Type B pancreatic cell (in vitro differentiated cells): ENCODE measurements around the gene FXYD6. TPM values are rescaled to one million over a fixed set of nuclear protein-coding genes. Genes with fewer than 3 reads are reported as not detected.
"Not testable (repeated sequence)": the region's sequence is repeated elsewhere in the genome, so short reads cannot be mapped to it uniquely, and the experiment has no call there.

ENCODE experiments used
- DNase-seq: peaks from one replicate; pipeline ENCODE4 v3.0.0; 2021; ENCODE audit warnings: mixed read lengths; ENCODE audit not compliant: unreplicated experiment; ENCODE audit errors: extremely low spot score
- H3K27ac Mint-ChIP-seq: 2 replicates; pipeline ENCODE4 v1.8.0; 2021; ENCODE audit warnings: mild to moderate bottlenecking, mixed read lengths
- H3K27me3 Mint-ChIP-seq: 2 replicates; pipeline ENCODE4 v1.8.0; 2021; ENCODE audit warnings: mixed read lengths
- H3K36me3 Mint-ChIP-seq: 2 replicates; pipeline ENCODE4 v1.8.0; 2021; ENCODE audit warnings: mixed read lengths
- H3K4me1 Mint-ChIP-seq: one replicate; pipeline ENCODE4 v1.8.0; 2021; ENCODE audit warnings: mixed read lengths; ENCODE audit not compliant: unreplicated experiment
- H3K4me3 Mint-ChIP-seq: 2 replicates; pipeline ENCODE4 v1.8.0; 2021; ENCODE audit warnings: mild to moderate bottlenecking, mixed read lengths
- H3K9me3 Mint-ChIP-seq: 2 replicates; pipeline ENCODE4 v1.8.0; 2021; ENCODE audit warnings: mixed read lengths
- total RNA-seq: library from RNA; stranded (reverse); gene quantifications from 2 replicates; pipeline ENCODE4 v1.2.1, GENCODE V29; 2021; ENCODE audit warnings: low replicate concordance
- TF ChIP-seq, protein P1 (sequence below): fragments of 200-600 bp; sonication (generic); conservative IDR thresholded peaks from 2 replicates; pipeline ENCODE4 v1.5.0; 2021; ENCODE audit warnings: antibody characterized with exemption, mild to moderate bottlenecking

Gene FXYD6
- total RNA-seq, 1 donor from 2014 or later = 66.6 TPM

GRCh38 chr11:117866526-117866925, 9.9 kb downstream of the FXYD6 start:
- Mint-ChIP-seq H3K27ac (no peak overlapping the region), H3K9me3 (peaks cover 3% of the 10 kb centered on the region), H3K4me1 (peaks cover 44% of the 10 kb centered on the region), H3K27me3 (peaks cover 7% of the 10 kb centered on the region), H3K4me3 (no peak overlapping the region), H3K36me3 (peaks cover 10% of the 10 kb centered on the region)
- peak; percentile 31 for DNase-seq
- TF ChIP-seq, protein P1, sequence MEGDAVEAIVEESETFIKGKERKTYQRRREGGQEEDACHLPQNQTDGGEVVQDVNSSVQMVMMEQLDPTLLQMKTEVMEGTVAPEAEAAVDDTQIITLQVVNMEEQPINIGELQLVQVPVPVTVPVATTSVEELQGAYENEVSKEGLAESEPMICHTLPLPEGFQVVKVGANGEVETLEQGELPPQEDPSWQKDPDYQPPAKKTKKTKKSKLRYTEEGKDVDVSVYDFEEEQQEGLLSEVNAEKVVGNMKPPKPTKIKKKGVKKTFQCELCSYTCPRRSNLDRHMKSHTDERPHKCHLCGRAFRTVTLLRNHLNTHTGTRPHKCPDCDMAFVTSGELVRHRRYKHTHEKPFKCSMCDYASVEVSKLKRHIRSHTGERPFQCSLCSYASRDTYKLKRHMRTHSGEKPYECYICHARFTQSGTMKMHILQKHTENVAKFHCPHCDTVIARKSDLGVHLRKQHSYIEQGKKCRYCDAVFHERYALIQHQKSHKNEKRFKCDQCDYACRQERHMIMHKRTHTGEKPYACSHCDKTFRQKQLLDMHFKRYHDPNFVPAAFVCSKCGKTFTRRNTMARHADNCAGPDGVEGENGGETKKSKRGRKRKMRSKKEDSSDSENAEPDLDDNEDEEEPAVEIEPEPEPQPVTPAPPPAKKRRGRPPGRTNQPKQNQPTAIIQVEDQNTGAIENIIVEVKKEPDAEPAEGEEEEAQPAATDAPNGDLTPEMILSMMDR = no peak

DNA sequence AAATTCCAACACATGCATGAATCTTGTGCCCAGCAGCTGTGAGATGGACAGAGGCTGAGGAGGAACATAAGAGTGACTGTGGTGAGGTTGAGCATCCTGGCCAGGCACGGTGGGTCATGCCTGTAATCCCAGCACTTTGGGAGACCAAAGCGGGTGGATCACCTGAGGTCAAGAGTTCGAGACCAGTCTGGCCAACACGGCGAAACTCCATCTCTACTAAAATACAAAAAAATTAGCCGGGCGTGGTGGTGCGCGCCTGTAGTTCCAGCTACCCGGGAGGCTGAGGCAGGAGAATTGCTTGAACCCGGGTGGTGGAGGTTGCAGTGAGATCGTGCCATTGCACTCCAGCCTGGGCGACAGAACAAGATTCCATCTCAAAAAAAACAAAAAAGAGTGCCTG, 10.9 kb downstream of the FXYD6 start:
- peaks cover 48% of the 10 kb centered on the region for H3K4me1 Mint-ChIP-seq
- not testable (repeated sequence) for H3K36me3 Mint-ChIP-seq, H3K27ac Mint-ChIP-seq, H3K4me3 Mint-ChIP-seq, H3K27me3 Mint-ChIP-seq, H3K9me3 Mint-ChIP-seq
- peak; percentile 39 for DNase-seq

DNA sequence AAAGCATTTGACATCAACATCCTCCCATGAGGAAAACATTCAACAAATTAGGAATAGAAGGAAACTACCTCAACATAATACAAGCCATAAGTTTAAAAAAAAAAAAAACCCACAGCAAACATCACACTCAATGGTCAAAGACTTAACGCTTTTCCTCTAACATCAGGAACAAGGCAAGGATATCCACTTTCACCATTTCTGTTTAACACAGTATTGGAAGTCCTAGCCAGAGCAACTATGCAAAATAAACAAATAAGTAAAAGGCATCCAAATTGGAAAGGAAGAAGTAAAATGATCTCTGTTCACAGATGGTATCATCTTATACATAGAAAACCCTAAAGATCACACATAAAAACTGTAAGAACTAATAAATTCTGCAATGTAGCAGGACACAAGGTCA, 13.1 kb downstream of the FXYD6 start:
- TF ChIP-seq, protein P1 = no peak
- Mint-ChIP-seq H3K36me3 (peaks cover 9% of the 10 kb centered on the region), H3K4me1 (peaks cover 30% of the 10 kb centered on the region), H3K27me3 (peaks cover 6% of the 10 kb centered on the region), H3K9me3 (peaks cover 3% of the 10 kb centered on the region), H3K27ac (no peak overlapping the region), H3K4me3 (no peak overlapping the region)
- DNase-seq = no peak

- peaks cover 7% of the 10 kb centered on the region for H3K36me3 Mint-ChIP-seq
- TF ChIP-seq, protein P1 = no peak
- H3K27ac Mint-ChIP-seq = no peak overlapping the region
- peaks cover 3% of the 10 kb centered on the region for H3K9me3 Mint-ChIP-seq
- peaks cover 4% of the 10 kb centered on the region for H3K27me3 Mint-ChIP-seq
- no peak overlapping the region for H3K4me3 Mint-ChIP-seq
- DNase-seq = no peak
- peaks cover 28% of the 10 kb centered on the region for H3K4me1 Mint-ChIP-seq
Observed at GRCh38 chr11:117862753-117863152, 13.7 kb downstream of the FXYD6 start.

DNA sequence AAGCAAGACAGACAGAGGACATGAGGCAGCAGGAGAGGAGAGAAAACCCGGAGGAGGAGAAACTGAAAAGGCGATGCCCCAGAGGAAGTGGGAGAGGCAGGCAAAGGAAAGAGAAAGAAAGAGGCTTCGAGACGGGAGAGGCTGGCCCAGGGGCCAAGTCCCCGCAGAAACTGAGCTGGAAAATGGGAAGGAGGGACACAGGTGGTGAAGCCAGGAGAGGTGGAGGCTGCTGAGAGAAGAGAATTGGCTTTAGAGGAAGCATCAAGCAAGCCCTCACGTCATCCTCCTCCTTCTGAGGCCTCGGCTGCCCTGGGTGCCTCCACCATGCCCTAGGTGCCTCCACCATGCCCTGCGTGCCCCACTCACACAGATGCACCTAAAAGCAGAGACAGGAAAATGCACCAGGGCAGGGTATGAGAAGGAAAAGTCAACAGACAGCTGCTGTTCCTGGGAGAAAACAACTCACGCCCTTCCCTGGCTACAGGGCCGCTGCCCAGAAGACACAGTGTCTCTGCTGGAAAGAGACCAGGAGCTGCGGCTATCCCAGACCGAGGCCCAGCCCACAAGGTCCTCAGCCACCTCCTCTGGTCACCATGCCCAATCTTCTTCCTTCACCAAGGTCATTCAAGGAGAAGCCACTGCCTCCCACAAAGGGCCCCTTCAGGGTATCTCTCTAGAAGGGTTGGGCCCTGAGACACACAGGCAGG, 14.3 kb downstream of the FXYD6 start:
- Mint-ChIP-seq H3K36me3 (peaks cover 7% of the 10 kb centered on the region), H3K27me3 (peaks cover 4% of the 10 kb centered on the region), H3K4me3 (no peak overlapping the region), H3K4me1 (peaks cover 28% of the 10 kb centered on the region), H3K27ac (peak overlapping the region; percentile 24), H3K9me3 (peaks cover 3% of the 10 kb centered on the region)
- TF ChIP-seq, protein P1 = no peak
- DNase-seq = no peak

GRCh38 chr11:117861151-117862018, 15.1 kb downstream of the FXYD6 start:
- no peak overlapping the region for H3K4me3 Mint-ChIP-seq
- H3K9me3 Mint-ChIP-seq = peaks cover 3% of the 10 kb centered on the region
- TF ChIP-seq, protein P1 = no peak
- H3K27me3 Mint-ChIP-seq = peaks cover 4% of the 10 kb centered on the region
- peak overlapping the region; percentile 24 for H3K27ac Mint-ChIP-seq
- peaks cover 28% of the 10 kb centered on the region for H3K4me1 Mint-ChIP-seq
- peaks cover 10% of the 10 kb centered on the region for H3K36me3 Mint-ChIP-seq
- DNase-seq = no peak
